ENCODE results near the gene VPS13D.

VPS13D gene

DNA sequence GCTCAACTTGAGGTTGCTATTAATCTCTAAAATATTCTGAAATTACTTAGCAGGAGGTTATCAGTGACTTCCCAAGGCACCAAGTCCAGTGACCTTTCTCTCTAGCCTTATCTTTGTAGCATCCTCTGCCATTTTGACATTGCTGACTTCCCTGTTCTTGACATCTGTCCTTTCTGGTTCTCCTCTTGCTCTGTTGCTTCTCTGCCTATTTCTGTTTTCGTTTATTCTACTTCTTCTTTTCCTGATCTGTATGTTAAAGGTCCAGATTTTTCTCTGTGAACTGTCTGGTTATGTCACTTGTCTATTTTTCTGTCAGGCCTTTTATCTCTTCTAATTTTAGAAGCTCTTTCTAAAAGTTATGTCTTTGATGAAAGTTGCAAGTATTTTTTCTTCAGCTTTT is 178.8 kb downstream of the VPS13D start:
- no peak for DNase-seq

- DNase-seq = no peak
Observed at GRCh38 chr1:12409681-12410080, 179.9 kb downstream of the VPS13D start.

- no peak for DNase-seq
Observed at GRCh38 chr1:12410351-12410750, 180.5 kb downstream of the VPS13D start.

DNA sequence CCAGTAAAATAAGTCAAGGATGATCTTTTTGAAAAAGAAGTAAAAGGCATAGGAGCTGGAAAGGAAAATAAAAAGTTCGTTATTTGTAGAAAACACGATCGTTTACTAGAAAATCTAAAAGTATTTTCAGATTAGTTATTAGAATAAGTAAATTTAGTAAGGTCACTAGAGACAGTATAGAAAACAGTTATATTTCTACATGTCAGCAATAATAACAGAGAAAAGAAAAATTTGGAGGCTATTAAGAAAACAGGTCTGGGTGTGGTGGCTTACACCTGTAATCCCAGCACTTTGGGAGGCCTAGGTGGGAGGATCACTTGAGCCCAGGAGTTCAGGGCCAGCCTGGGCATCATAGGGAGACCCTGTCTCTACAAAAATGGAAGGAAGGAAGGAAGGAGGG is 181.3 kb downstream of the VPS13D start:
- DNase-seq = no peak

DNA sequence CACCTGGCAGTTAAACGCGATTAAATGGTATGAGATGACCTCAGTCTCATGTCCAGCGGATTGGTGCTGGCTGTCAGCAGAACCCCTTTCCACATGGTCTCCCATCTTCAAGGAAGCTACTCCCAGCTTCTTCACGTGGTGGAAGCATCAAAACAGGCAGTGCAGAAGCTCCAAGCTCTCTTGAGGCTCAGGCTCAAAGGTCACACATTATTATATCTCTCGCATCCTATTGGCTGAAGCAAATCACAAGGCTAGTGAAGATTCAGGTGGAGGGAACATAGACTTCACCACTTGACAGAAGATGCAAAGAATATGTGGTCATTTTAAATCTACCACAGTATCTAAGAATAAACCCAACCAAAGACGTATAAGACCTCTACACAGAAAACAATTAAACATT is 181.9 kb downstream of the VPS13D start:
- no peak for DNase-seq

DNA sequence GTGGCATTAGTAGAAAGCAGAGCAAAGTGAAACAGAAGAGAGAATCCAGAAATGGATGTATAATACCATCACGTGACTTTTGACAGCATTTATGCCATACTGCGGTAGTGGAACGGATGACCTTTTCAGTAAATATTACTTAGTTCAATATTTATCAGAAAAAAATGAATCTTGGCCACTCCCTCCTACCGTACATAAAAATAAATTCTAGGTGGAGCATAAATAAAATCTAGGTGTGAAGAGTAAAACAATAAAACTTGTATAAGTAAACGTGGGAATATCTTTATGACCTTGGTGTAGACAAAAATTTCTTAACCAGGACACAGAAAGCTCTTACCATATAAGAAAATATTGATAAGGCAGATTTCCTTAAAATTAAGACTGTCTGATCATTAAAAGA is 182.6 kb downstream of the VPS13D start:
- DNase-seq = no peak

- no peak for DNase-seq
Observed at GRCh38 chr1:12413664-12414410, 184.0 kb downstream of the VPS13D start.

- no peak for DNase-seq
Observed at GRCh38 chr1:12414444-12415018, 184.7 kb downstream of the VPS13D start.

DNA sequence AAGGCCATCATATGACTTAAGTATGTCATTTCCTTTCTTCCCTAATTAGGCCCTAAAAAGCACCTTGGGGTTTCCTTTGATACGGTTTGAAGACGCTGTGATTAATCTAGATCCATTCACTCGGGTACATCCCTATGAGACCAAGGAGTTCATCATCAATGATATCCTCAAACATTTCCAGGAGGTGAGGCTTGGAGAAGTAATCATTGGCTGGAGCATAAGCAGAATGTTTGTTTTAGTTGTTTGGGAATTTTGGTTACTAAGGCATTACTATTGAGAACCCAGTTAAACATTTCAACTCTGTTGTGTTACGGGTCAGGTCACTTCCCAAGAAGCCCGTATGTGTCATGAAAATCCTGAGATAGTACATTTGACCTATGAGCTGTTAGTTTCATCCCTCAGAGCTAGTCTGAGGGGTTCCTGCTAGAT is 185.2 kb downstream of the VPS13D start:
- DNase-seq = no peak

GRCh38 chr1:12416101-12416500 is 186.3 kb downstream of the VPS13D start:
- DNase-seq = no peak

- DNase-seq = no peak
Observed at GRCh38 chr1:12416744-12417143, 186.9 kb downstream of the VPS13D start.

GRCh38 chr1:12417389-12417788 is 187.6 kb downstream of the VPS13D start:
- DNase-seq = no peak

DNA sequence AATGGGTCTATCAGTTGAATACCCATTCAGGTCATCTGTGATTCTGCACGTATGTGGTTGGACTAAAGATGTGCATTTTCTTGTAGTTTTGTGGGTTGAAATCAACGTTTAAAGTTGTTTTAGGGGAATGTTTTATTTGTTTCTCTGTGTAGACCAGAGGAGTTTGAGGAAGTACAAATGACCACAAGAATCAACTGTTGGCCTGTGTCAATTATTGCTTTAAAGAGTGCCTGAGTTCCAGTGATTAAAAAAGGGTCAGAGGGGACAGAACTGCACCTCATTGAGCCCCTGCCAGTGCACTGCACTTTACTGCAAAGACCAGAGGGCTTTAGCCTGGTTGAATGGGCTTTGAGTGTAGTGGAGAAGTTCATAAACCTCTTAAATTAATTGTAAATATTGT is 190.3 kb downstream of the VPS13D start:
- DNase-seq = no peak

- DNase-seq = no peak
Observed at GRCh38 chr1:12422488-12422887, 192.7 kb downstream of the VPS13D start.

- no peak for DNase-seq
Observed at GRCh38 chr1:12424087-12424529, 194.3 kb downstream of the VPS13D start.

DNA sequence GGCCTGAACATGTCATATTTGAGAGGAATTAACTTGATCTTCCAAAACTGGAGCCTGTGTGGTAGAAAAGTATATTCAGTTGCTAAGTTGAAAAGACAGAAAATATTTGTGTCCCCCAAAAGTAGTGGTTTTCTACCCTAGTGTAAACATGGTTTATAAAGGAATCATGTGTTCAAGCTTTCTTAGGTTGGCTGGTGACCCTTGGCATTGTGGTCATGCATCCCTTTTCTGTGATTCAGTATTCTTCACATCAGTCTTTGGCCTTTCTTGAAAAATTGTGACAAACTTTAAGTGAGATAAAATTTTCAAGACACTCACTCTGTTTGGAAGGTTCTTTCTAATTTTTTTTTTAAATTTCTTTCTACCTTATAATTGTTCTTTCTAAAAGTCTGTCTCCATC is 195.0 kb downstream of the VPS13D start:
- no peak for DNase-seq

- DNase-seq = no peak
Observed at GRCh38 chr1:12426030-12426429, 196.2 kb downstream of the VPS13D start.

- DNase-seq = no peak
Observed at GRCh38 chr1:12428334-12428733, 198.5 kb downstream of the VPS13D start.

- no peak for DNase-seq
Observed at GRCh38 chr1:12430525-12430924, 200.7 kb downstream of the VPS13D start.

DNA sequence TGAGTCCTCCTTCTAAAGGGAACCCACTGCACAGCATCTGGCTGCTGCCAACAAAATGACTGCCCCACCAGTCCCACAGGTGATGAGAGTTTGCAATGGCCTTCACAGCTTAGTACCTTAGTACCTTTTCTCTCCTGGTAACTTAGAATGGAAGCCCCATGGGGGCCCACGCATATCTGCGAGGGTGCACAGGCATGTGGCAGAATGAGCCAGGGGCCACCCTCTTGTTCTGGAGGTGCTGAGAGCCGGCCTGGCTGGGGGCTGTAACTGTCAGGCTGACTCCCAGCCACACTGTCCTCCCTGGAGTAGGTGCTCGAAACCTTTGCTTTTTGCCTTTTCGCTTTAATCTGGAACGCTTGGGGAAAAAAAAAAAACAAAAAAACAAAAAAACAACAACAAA is 203.1 kb downstream of the VPS13D start:
- DNase-seq = no peak

GRCh38 chr1:12433323-12434053 is 203.7 kb downstream of the VPS13D start:
- DNase-seq = no peak

GRCh38 chr1:12434174-12434573 is 204.3 kb downstream of the VPS13D start:
- DNase-seq = peak; percentile 19

DNA sequence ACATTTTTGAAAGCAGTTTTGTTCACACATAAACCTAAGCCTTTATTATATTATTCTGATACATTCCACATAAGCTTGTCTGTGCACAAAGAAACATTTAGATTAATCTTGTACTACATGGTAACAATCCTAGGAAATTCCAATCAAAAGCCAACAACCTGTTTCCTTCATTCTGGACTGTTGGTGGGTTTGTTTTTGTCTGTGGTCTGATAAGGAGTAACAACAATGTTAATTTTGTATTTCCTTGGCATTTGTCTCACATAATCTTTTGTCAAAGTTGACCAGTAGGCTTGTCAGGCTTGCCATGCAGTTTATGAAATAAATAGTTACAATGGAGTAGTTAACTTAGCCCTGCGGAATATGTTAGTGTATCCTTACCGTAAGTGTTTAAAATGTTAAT is 204.9 kb downstream of the VPS13D start:
- no peak for DNase-seq
